Loucy (cell line): ENCODE results near the gene GRAMD2A.

Experiments used
- H2AFZ ChIP-seq: fragments of 200-600 bp; sonication (generic); 2 replicates; pipeline ENCODE4 v1.6.0; 2016; ENCODE audit warnings: antibody characterized with exemption, mild to moderate bottlenecking, low read length, moderate library complexity
- H3F3A ChIP-seq: fragments of 200-600 bp; 2 replicates; pipeline ENCODE4 v1.6.0; 2016; ENCODE audit warnings: antibody characterized with exemption, low read depth, mild to moderate bottlenecking
- H3K27me3 ChIP-seq: fragments of 200-600 bp; sonication (generic); 2 replicates; pipeline ENCODE4 v1.6.1; 2014; ENCODE audit warnings: low read length, mild to moderate bottlenecking; ENCODE audit not compliant: insufficient read depth, poor library complexity, severe bottlenecking
- H3K36me3 ChIP-seq: fragments of 200-600 bp; sonication (generic); 2 replicates; pipeline ENCODE4 v1.6.1; 2016; ENCODE audit warnings: low read length; ENCODE audit not compliant: insufficient read depth
- H3K4me1 ChIP-seq: fragments of 200-600 bp; sonication (generic); 2 replicates; pipeline ENCODE4 v1.5.1; 2014; ENCODE audit warnings: low read length, mild to moderate bottlenecking; ENCODE audit not compliant: insufficient read depth, poor library complexity, severe bottlenecking
- H3K4me2 ChIP-seq: fragments of 200-600 bp; sonication (generic); 2 replicates; pipeline ENCODE4 v1.6.0; 2014; ENCODE audit warnings: antibody characterized with exemption, low read length, low read depth, mild to moderate bottlenecking; ENCODE audit not compliant: poor library complexity, severe bottlenecking
- H3K4me3 ChIP-seq: fragments of 200-600 bp; sonication (generic); 2 replicates; pipeline ENCODE4 v1.5.1; 2014; ENCODE audit warnings: low read length, mild to moderate bottlenecking, mixed read lengths; ENCODE audit not compliant: poor library complexity, severe bottlenecking
- H3K79me2 ChIP-seq: fragments of 200-600 bp; sonication (generic); 2 replicates; pipeline ENCODE4 v1.6.1; 2014; ENCODE audit warnings: low read length; ENCODE audit not compliant: insufficient read depth
- H3K9ac ChIP-seq: fragments of 200-600 bp; sonication (generic); 2 replicates; pipeline ENCODE4 v1.6.0; 2014; ENCODE audit warnings: mild to moderate bottlenecking, low read depth, low read length, moderate library complexity; ENCODE audit not compliant: poor library complexity, severe bottlenecking
- H3K9me2 ChIP-seq: fragments of 200-600 bp; sonication (generic); replicated peaks from 2 replicates; pipeline ENCODE4 v1.6.1; 2016; ENCODE audit warnings: low read depth, low read length, mixed read lengths
- H3K9me3 ChIP-seq: fragments of 200-600 bp; sonication (generic); 2 replicates; pipeline ENCODE4 v1.6.1; 2014; ENCODE audit warnings: mild to moderate bottlenecking, antibody characterized with exemption, low read length, low read depth; ENCODE audit not compliant: insufficient read depth
- H4K20me1 ChIP-seq: fragments of 200-600 bp; sonication (generic); 2 replicates; pipeline ENCODE4 v1.6.0; 2014; ENCODE audit warnings: antibody characterized with exemption, low read length, mild to moderate bottlenecking; ENCODE audit not compliant: insufficient read depth, poor library complexity, severe bottlenecking
- CTCF ChIP-seq: fragments of 200-600 bp; sonication (generic); conservative IDR thresholded peaks from 2 replicates; pipeline ENCODE4 v1.5.1; 2014; ENCODE audit warnings: mild to moderate bottlenecking, antibody characterized with exemption, low read length
- EZH2phosphoT487 ChIP-seq: fragments of 200-600 bp; IDR thresholded peaks from 2 replicates; pipeline ENCODE4 v1.6.1; 2018; ENCODE audit warnings: antibody characterized with exemption, mild to moderate bottlenecking, moderate library complexity, borderline replicate concordance

GRAMD2A gene

GRCh38 chr15:72167445-72167844 lies 30.1 kb downstream of the GRAMD2A start:
- H3K27me3 ChIP-seq, result no peaks in the 10 kb centered on the region

GRCh38 chr15:72166716-72167417 lies 30.7 kb downstream of the GRAMD2A start:
- Histone ChIP-seq H3K4me1 (peaks cover 31% of the 10 kb centered on the region), H3K9me2 (no peaks in the 10 kb centered on the region), H3K9me3 (no peaks in the 10 kb centered on the region), H3K27me3 (no peaks in the 10 kb centered on the region), H2AFZ (no peak overlapping the region), H3K36me3 (no peaks in the 10 kb centered on the region), H3K4me2 (no peak overlapping the region), H3K79me2 (no peaks in the 10 kb centered on the region), H3F3A (no peaks in the 10 kb centered on the region; the same call in 1 of the 2 replicates), H3K4me3 (no peak overlapping the region), H3K9ac (no peak overlapping the region), H4K20me1 (no peaks in the 10 kb centered on the region)
- TF ChIP-seq CTCF (no peak), EZH2phosphoT487 (no peak)

More at GRCh38 chr15:72167445-72167844, 30.1 kb downstream of the GRAMD2A start:
- Histone ChIP-seq H3F3A (no peaks in the 10 kb centered on the region; the same call in 1 of the 2 replicates), H3K4me1 (peaks cover 31% of the 10 kb centered on the region), H2AFZ (no peak overlapping the region), H3K9me3 (no peaks in the 10 kb centered on the region), H3K4me2 (no peak overlapping the region), H4K20me1 (no peaks in the 10 kb centered on the region), H3K4me3 (no peak overlapping the region), H3K79me2 (no peaks in the 10 kb centered on the region), H3K9me2 (no peaks in the 10 kb centered on the region), H3K9ac (peak overlapping the region; percentile 78), H3K36me3 (no peaks in the 10 kb centered on the region)
- TF ChIP-seq EZH2phosphoT487, result no peak
- no peak for TF ChIP-seq CTCF

- no peak overlapping the region for H3K4me2 ChIP-seq
- H3K9me3 ChIP-seq, result no peaks in the 10 kb centered on the region
- no peaks in the 10 kb centered on the region for H3K36me3 ChIP-seq
- no peak for TF ChIP-seq CTCF
- TF ChIP-seq EZH2phosphoT487, result no peak
- no peaks in the 10 kb centered on the region for H3K9me2 ChIP-seq
- no peaks in the 10 kb centered on the region for H3K79me2 ChIP-seq
- H4K20me1 ChIP-seq, result no peaks in the 10 kb centered on the region
- peaks cover 14% of the 10 kb centered on the region for H3K4me1 ChIP-seq
- H3F3A ChIP-seq, result no peaks in the 10 kb centered on the region; the same call in 1 of the 2 replicates
- no peaks in the 10 kb centered on the region for H3K27me3 ChIP-seq
- H3K4me3 ChIP-seq, result no peak overlapping the region
- H3K9ac ChIP-seq, result no peak overlapping the region
- H2AFZ ChIP-seq, result no peak overlapping the region
Observed at GRCh38 chr15:72163719-72164118, 33.9 kb downstream of the GRAMD2A start.
